HEK293T (cell line): ENCODE results near the gene ZNF133.

Experiments
- ARNT ChIP-seq: fragments of 450-650 bp; IDR thresholded peaks from 2 replicates; pipeline ENCODE4 v1.6.1; 2017; ENCODE audit warnings: mild to moderate bottlenecking
- CTBP1 ChIP-seq: fragments of 450-650 bp; IDR thresholded peaks from 2 replicates; pipeline ENCODE4 v1.6.1; 2016; ENCODE audit warnings: borderline replicate concordance
- FOXA1 ChIP-seq: fragments of 450-650 bp; IDR thresholded peaks from 2 replicates; pipeline ENCODE4 v1.6.1; 2016; ENCODE audit warnings: mild to moderate bottlenecking
- FOXM1 ChIP-seq: fragments of 450-650 bp; IDR thresholded peaks from 2 replicates; pipeline ENCODE4 v1.6.1; 2017; ENCODE audit warnings: mild to moderate bottlenecking, borderline replicate concordance
- L3MBTL2 ChIP-seq: fragments of 450-650 bp; conservative IDR thresholded peaks from 2 replicates; pipeline ENCODE4 v1.6.1; 2016; ENCODE audit warnings: mild to moderate bottlenecking
- SP1 ChIP-seq: fragments of 450-650 bp; IDR thresholded peaks from 2 replicates; pipeline ENCODE4 v1.6.1; 2017
- SUZ12 ChIP-seq: fragments of 450-650 bp; IDR thresholded peaks from 2 replicates; pipeline ENCODE4 v1.6.1; 2016; ENCODE audit warnings: mild to moderate bottlenecking
- TARDBP ChIP-seq: fragments of 450-650 bp; IDR thresholded peaks from 2 replicates; pipeline ENCODE4 v1.6.1; 2016
- TF ChIP-seq, protein P1 (sequence below): fragments of 450-650 bp; IDR thresholded peaks from 2 replicates; pipeline ENCODE4 v1.6.1; 2016

DNA sequence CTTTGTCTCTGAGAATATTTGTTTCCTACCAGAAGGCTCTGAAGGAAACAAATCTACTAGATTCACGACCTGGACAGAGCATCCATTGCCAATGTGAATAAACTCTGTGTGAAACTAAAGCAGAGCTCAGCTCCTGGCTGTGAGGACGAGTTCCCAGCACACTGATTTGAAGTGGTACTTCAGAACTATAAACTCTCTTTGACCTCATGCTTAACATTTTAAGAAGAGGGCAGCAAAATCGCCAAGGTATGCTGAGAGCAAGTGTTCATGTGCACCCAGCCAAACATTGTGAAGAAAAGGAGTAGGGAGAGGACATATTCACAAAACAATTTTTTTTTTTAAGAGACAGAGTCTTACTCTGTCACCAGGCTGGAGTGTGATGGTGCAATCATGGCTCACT lies 33.7 kb upstream of the ZNF133 start:
- no peak for TF ChIP-seq TARDBP
- TF ChIP-seq L3MBTL2, result no peak
- TF ChIP-seq, protein P1, sequence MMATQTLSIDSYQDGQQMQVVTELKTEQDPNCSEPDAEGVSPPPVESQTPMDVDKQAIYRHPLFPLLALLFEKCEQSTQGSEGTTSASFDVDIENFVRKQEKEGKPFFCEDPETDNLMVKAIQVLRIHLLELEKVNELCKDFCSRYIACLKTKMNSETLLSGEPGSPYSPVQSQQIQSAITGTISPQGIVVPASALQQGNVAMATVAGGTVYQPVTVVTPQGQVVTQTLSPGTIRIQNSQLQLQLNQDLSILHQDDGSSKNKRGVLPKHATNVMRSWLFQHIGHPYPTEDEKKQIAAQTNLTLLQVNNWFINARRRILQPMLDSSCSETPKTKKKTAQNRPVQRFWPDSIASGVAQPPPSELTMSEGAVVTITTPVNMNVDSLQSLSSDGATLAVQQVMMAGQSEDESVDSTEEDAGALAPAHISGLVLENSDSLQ, result no peak
- no peak for TF ChIP-seq SP1
- TF ChIP-seq FOXM1, result no peak
- TF ChIP-seq ARNT, result no peak
- no peak for TF ChIP-seq FOXA1
- TF ChIP-seq CTBP1, result no peak
- no peak for TF ChIP-seq SUZ12
